Germinal center (tissue), 1 donor: ENCODE measurements around the gene SMIM15.
"Not testable (repeated sequence)": the region's sequence is repeated elsewhere in the genome, so short reads cannot be mapped to it uniquely, and the experiment has no call there.

ENCODE experiments used
- DNase-seq: peaks from one replicate; pipeline ENCODE4 v3.0.0; 2012; ENCODE audit warnings: mixed read lengths, low spot score

The SMIM15 gene, protein sequence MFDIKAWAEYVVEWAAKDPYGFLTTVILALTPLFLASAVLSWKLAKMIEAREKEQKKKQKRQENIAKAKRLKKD

DNA sequence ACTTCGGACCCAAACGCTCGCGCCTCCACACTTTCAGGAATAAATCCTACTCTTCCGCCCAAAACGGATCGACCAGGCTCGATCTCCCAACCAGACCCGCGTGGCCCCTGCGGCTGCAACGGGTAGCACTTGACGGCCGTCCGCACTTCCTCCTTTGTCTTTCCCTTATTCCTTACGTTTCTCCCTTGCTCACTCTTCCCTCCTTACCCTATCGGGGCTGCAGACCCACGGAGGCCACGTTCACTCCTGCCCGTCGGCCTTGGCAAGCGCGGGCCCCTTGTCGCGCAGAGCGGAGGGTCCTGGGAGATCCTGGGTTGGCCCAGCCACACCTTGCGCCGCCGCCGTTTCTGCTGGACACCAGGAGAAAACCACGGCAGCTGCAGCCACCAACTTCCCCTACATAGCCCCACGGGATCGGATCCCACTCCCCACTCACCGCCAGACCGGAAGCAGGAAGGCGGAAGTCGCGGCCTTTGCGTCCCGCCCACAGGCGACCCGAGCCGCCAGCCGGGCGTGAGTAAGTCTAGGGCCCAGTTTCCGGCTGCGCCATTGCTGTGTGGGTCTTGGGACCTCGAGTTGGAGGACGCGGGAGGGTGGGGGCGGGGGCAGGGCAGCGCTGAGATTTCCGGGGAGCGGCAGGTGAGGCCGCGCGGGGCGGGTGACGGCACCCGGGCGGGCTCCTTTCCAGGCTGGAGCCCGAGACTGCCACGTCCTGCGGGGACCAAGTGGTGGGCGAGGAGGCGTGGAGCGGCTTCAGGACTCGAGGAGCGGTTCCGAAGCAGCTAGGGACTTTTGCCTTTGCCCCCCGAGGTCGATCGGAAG, at the start of gene SMIM15:
SMIM15 (minus strand) TSS at position 459 of the 822 bp plus-strand sequence. CDS start 2,297 bp downstream, outside the sequence.
- peak; percentile 86 for DNase-seq

DNA sequence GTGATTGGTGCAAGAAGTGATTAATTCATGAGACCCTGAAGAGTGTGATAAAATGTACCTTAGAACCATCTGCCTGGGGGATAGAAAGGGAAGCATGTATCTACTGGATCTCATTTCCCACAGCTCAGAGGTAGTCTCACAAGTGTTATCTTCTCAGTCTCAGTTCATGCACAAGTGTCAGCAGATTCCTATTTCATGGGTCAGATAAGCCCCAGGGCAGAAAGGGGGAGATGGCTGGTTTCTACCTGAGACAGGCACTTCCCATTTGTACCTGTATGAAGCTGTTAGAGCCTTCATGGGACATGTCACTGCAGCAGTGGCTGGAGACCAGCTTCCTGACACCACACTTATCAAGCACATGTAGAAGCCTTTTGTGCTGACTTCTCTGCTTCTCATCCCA, 45.6 kb upstream of the SMIM15 start:
- no peak for DNase-seq

DNA sequence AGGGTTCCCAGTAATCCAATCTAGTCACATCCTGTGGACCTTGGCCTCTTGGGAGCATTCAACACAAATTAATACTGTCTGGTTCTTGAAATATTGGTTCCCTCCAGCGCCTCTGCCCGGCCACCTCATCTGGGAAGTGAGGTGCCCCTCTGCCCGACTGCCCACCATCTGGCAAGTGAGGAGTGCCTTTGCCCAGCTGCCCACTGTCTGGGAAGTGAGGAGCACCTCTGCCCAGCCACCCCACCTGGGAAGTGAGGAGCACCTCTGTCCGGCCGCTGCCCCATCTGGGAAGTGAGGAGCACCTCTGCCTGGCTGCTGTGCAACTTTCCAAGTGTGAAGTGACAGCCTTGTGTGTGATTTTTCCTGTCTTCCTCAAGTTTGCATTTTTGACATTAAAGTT, 42.7 kb upstream of the SMIM15 start:
- no peak for DNase-seq

DNA sequence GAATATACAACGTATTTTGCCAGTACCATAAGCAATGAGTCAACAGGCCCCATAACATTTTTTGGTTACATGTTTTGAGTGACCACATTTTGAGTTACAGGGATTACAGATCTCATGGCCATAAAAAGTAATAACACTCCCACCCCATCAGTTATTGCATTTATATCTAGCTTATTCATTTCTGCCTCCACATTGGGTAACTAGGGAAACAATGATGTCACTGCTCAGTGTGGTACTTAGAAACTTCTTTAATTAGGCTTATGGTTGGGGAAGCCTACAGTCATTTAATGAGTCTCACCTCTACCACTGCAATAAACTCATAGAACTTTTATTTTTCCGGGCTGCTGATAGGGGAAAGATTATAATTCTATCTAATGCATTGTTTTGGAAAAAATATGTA, 39.9 kb upstream of the SMIM15 start:
- no peak for DNase-seq

DNA sequence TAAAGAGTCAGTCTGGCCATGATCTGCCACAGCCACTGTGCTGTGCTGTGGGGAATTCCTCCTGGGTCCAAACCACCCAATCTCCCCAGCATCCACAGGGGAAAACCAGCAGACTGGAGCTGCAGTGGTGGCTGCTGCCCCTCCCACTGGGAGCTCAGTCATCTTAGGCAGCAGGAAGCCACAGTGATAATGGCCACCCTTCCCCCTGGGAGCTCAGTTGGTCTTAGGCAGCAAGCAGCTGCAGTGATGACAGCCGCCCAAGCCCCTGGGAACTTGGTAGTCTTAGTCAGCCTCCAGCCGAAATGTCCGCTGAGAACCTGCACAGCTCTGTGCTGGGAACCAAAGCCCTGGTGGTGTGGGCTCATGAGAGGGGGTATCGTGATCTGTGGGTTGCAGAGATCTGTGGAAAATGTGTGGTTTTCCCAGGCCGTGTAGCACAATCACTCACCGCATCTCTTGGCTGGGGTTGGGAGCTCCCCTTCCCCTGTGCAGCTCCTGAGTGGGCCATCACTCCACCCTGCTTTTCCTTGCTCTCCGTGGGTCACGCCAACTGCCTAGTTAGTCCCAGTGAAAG, 38.4 kb upstream of the SMIM15 start:
- DNase-seq: no peak

DNA sequence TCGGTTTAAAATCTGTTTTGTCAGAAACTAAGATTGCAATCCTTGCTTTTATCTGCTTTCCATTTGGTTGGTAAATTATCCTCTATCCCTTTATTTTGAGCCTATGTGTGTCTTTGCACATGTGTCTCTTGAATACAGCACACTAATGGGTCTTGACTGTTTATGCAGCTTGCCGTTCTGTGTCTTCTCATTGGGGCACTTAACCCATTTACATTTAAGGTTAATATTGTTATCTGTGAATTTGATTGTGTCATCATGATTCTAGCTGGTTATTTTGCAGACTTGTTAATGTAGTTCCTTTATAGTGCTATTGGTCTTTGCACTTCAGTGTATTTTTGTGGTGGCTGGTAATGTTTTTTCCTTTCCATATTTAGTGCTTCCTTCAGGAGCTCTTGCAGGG, 36.3 kb upstream of the SMIM15 start:
- no peak for DNase-seq

DNA sequence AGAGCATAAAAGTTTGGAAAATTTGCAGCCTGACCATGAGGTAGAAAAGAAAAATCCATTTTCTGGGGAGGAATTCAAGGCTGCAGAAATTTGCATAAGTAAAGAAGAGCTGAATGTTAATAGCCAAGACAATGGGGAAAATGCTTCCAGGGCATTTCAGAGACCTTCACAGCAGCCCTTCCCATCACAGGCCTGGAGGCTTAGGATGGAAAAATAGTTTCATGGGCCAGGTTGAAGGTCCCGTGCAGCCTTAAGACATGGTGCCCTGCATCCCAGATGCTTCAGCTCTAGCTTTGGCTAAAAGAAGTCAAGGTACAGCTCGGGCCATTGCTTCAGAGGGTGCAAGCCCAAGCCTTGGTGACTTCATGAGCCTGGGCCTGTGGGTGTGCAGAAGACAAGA, 25.6 kb upstream of the SMIM15 start:
- not testable (repeated sequence) for DNase-seq

DNA sequence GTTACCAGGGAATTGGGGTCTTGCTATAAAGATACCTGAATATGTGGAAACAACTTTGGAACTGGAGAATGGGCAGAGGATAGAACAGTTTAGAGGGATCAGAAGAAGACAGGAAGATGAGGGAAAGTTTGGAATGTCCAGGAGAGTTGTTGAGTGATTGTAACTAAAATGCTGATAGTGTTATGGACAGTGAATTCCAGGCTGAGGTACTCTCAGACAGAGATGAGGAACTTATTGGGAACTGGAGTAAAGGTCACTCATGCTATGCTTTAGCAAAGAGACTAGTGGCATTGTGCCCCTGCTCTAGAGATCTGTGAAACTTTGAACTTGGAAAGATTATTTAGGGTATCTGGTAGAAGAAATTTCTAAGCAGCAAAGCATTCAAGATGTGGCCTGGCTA, 25.1 kb upstream of the SMIM15 start:
- DNase-seq: not testable (repeated sequence)

DNA sequence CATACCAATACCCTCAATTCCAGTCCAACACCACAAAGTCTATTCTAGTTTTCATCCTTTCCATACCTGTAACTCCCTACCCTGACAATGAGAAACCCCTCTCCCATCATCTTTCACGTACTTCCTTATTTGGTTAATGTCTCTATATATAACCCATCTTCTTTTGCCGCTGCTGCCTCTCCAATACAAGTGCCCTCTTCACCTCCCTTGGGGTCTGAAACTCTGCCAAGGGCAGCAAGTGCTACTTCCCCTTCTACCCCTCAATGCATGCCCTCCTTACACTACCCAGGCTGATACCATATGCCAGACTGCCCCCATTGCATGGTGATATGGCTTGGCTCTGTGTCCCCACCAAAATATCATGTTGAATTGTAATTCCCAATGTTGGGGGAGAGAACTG, 24.4 kb upstream of the SMIM15 start:
- DNase-seq: no peak

DNA sequence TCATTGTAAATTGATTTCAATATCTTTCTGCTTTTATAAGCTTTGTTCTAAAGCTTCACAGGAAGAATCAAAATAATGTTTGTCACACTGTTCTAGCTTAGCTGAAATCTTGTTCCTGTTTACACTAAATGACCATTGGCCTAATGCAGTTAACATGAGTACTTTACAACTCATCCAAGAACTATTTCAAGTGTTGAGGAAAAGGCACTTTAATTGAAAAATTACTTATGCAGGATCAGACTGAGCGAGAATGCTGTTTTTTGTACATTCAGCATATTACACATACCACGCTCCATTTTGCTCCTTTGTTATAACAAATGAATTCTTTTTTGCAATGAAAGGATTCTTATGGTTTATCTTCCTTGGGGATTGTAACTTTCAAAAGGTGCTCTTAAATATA, 22.4 kb upstream of the SMIM15 start:
- no peak for DNase-seq

DNA sequence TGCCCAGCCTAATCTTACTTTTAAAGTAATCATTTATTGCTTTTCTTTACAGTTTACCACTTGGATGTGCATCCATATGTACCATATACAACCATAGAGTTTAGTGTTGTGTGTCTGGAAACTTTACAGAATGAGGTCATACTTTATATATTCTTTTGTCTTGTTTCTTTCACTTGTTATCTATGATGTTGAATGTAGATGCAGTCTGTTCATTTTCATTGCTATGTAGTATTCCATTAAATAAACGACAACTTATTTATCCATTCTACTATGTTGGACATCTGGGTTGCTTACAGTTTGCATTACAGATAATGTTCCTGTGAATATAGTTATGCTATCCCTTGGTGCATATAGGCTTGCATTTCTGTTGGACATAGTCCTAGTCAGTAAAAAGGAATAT, 21.3 kb upstream of the SMIM15 start:
- no peak for DNase-seq

DNA sequence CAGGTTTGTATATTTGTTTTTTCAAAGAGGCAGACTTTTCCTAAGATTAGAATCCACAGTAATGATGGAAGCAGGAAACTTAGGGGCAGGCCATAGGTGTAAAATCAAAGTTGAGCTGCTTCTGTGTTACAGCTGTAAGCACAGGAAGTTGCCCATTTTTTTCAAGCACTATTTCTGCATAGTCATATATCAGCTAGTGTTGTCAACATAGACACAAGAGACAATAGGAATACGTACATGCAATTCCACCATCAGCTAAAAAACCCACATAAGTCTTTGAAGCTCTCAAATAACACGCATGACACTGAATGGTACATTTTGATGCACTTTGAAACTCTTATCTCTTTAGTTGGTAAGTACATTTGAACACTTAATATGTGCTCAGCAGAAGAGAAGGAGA, 20.2 kb upstream of the SMIM15 start:
- DNase-seq: no peak

DNA sequence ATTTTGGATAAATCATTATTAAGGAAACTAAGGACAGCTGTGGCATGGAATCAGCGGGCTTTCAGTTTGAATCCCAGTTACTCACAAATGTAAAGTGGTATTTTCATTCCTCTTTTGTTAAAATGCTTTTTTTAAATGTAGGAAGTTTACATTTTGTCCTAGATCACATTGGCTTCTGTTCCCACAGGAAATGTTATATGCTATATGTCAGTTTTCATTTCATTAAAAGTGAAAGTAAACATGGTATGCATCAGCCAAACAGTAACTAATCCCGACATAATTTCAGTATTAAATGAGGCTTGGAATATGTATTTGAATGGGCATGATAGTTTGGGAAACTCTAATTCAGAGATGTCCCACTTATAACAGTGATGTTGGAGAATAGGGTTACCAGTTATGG, 18.6 kb upstream of the SMIM15 start:
- DNase-seq: no peak

DNA sequence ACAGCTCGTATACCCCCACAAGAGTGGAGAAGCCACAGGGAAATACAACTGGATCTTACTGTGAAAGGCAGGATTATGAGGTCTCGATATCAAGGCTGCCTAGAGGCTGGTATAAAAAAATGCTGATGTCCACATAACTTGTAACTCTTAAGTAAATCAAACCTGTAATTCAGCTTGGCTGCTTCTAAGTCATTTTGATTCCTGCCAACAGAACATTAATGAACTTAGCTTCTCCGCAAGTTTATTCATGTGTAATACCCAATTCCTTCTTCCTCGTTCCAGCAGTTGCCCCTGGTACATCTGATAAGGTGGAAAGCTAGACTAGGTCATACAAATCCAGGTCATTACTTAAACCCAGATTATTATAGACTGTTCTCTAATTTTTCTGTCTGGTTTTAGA, 16.4 kb upstream of the SMIM15 start:
- DNase-seq: no peak

DNA sequence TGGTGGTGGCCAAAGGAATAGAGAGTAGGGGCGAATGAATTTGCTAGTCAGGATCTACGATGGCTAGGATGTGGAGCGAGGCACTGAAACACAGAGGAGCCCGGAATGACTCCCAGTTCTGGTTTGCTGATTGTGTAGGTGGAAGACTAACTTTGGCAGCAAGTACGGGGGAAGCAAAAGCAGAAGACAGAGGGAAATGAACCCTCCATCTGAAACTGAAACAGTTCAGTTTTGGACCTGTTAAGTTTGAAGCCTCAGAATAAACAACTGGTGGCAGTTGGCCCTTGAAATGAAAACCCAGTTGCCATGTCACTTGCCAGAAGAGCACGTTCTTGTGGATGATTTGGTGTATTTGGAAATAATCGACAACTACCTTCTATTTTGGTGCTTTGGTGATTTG, 15.4 kb upstream of the SMIM15 start:
- DNase-seq: peak; percentile 15

DNA sequence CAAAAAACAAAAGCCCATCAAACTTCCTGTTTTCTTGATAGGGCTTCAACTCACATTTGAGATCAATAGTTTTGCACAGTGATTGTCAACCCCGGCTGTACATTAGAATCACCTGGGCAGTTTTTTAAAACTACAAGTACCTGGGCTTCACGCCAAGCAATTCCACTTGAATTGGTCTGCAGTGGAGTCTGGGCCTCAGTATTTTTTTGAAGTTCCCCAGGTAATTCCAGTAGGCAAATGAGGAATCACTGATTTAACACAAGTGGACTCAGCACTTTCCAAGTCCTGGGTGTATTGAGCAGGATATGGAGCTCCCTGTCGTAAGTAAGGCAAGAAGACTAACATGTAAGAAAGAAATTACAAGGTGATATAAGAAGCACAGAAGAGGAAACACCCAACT, 14.8 kb upstream of the SMIM15 start:
- no peak for DNase-seq

DNA sequence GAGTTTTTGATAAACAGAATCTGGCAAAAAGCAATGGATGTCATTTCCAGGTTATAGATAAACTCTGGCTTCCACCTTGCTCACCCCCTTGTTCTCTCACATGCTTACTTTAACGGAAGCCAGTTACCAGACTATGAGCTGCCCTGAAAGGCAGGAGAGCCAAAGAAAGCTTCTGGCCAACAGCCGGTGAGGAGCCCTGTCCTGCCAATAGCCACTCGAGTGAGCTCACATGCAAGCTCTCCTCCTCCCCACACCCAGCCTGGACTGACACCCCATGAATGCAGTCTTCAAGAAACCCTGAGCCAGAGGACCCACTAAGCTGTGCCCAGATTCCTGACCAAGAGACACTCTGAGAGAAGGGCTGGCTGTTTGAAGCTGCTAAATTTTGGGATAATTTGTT, 14.4 kb upstream of the SMIM15 start:
- DNase-seq: no peak

DNA sequence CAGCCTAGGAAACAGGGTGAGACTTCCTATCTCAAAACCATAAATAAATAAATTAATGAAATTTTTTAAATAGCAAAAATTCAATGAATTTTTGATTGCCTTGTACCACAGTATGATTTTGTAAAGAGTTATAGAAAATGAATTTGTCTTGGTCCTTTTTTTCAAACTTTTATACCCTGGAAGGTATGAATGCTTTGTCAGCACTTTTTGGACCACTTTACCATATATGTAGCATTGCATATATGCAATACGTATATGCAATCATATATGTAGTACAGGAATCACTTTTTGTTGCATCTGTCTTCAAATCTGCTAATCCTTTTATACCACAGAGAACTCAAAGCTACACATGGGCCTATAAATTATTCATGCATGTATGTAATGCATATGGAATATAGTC, 9.2 kb upstream of the SMIM15 start:
- no peak for DNase-seq

DNA sequence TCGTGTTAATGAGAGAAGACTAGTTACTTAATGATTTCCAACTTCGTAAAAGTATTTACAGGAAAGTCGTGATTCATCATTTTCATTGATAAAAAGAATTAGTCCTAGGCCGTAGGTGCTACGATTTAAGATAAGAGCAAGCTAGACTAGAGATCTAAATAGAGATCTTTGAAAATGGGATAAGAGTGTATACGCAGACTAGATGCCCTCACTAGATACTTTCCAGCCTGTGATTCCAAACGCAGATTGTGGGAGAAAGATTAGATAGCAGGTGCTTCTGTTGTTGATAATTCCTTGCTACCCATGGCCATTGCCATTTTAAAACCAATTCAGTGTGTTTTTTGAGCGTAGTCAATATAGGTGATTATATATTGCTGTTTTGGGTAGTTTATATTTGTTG, 6.7 kb upstream of the SMIM15 start:
- DNase-seq: no peak

DNA sequence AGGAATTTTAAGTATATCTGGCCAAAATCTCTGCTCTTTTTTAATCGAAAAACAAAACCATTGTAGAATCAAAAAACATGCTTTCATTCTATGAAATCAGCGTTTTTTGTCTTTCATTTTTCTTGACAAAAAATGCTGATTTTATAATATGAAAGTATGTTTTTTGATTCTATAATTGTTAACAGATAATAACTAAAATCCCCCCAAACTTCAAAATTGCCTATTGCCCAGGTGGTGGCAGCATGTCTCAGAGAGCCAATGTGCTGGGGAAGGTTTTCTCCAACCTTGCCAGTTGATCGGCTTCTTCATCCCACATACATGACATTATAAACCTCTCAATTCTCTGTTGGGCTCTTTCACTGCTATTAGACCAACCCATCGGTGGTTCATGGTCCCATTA, 5.1 kb upstream of the SMIM15 start:
- no peak for DNase-seq

DNA sequence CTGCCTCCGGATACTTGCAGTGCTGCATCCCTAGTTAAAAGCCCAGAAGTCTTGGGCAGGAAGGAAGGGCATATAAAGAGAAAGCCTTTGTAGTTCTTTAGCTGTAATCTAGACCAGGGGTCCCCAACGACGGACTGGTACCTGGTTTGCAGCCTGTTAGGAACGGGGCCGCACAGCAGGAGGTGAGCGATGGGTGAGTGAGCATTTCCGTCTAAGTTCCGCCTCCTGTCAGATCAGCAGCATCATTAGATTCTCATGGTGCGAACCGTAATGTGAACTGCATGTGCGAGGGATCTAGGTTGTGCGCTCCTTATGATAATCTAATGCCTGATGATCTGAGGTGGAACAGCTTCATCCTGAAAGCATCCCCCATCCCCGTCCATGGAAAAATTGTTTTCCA, 1.6 kb upstream of the SMIM15 start:
- DNase-seq: no peak

DNA sequence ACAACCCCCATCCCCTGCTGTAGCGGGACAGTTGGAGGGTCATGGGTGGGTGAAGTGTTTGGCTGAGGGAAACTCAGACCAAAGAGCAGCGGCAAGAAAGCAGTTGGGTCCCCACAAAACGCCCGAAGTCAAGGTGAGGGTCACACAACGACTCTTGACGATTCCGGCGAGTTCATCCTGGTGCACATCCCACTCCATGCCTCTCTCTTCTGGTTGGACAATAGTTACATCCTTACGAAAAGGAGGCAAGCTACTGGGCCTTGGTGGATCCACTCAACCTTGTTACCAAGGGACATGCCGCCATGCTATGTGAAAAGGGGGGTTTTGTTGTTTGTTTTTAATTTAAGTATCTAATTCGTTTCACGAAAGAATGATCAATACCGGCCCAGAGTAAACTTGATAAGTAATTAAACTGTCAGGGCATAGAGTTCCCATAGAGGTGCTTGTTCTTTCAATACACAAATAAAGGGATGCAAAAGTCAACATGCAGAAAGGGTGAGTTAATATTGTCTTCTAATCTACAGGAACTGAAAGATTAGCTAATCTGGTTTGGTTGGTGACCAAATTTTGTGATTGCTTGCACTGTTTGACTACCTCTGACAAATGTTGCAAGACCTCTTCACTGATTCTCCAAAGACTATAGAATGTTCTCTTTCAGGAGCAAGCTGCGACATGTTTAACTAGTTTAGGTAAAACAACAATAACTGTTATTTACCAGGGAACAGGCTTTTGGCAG, 732 bp upstream of the SMIM15 start:
- no peak for DNase-seq

DNA sequence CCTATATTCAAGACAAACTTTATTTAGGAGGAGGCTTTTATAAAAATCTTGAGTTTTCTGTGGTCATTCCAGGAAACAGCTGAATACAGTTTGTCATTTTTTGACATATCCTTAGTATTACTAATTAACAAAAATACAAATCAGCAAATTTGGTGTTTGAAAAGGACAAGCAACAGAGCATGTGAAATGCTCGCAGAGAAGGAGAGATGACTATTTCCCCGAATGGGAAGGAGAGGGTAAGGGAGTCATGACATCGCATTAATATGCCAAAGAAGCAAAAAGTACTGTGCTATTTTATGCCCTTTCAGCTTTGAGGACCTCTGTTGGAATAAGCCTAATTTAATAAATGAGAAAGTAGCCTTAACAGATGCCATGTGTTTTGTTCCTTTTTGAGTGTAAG, 1.8 kb downstream of the SMIM15 start:
- DNase-seq: no peak
